ENCODE data around the gene ELL2. TPM values are rescaled to one million over a fixed set of nuclear protein-coding genes. Genes with fewer than 3 reads are reported as not detected.

Gene ELL2
- total RNA-seq, 1 donor from 2014 or later = 103 TPM

DNA sequence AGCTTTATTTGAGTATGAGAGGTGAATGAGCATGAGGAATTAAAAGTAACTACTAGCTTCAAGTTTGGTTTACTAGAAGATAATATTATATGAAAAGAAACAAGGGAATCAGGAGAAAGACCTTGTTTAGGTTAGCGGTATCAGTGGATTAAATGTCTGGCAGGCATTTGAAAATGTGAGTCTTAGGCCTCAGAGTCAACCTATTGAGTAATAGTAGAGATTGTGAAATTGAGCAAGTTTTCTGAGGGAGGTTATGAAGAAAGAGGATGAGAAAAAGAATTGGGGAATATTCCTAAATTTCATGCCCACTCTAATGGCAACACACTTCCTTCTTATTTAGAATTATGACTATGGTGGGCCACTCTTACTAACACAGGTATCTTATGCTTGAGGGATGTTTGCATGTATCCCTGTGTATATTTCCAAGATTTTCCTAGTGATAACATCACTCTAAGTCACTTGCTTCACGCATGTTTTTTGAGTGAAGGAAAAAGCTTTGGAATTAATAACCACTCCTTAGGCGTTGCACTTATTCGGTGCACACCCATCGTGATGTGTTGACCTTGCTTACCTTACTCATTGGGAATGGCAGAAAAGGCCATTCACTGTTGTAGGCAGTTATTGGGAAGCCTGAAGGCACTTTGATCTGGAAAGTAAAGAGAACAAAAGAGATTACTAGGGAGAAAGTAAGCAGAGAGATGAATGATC, 8.2 kb upstream of the ELL2 start:
- Mint-ChIP-seq H3K9me3 (peaks cover 13% of the 10 kb centered on the region), H3K4me1 (peaks cover 6% of the 10 kb centered on the region), H3K4me3 (no peak overlapping the region), H3K36me3 (ENCODE audit: low read depth) (no peaks in the 10 kb centered on the region), H3K27ac (no peak overlapping the region), H3K27me3 (no peaks in the 10 kb centered on the region)
- intact Hi-C loops (cut with micrococcal nuclease) = loop anchor here (10.0 kb wide), 1 partner anchor 255 kb away; no protein-coding TSS in a partner anchor
- no peak for DNase-seq

DNA sequence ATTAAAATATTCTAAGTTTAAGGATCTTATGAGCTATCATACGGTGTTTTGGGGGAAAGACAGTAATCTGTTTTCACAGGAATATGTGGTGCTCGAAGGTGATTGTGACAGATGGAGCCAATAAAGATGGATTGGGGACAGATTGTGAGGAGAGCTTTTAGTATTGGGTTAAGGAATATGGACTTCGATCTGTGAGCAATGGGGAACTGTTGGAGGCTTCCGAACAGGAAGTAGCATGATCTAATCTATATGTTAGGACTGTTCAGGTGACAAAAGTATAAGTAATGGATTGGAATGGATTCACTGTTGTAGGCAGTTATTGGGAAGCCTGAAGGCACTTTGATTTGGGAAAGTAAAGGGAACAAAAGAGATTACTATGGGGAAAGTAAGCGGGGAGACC, 7.4 kb upstream of the ELL2 start:
- Mint-ChIP-seq H3K27me3 (no peaks in the 10 kb centered on the region), H3K4me3 (no peak overlapping the region), H3K36me3 (ENCODE audit: low read depth) (no peaks in the 10 kb centered on the region), H3K27ac (no peak overlapping the region), H3K9me3 (peaks cover 13% of the 10 kb centered on the region), H3K4me1 (peaks cover 6% of the 10 kb centered on the region)
- no peak for DNase-seq
- intact Hi-C loops (cut with micrococcal nuclease) = loop anchor here (10.0 kb wide), 1 partner anchor 256 kb away; no protein-coding TSS in a partner anchor

DNA sequence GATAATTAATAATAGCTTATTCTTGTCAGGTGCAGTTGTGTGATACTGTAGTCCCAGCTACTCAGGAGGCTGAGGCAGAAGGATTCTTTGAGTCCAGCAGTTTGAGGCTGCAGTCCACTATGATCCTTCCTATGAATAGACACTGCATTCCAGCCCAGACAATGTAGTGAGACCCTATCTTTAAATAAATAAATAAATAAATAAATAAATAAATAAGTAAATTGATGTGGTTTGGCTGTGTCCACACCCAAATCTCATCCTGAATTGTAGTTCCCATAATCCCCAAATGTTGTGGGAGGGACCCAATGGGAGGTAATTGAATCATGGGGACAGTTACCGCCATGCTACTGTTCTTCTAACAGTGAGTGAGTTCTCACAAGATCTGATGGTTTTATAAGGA, 5.6 kb upstream of the ELL2 start:
- H3K27me3 Mint-ChIP-seq = no peaks in the 10 kb centered on the region
- peaks cover 13% of the 10 kb centered on the region for H3K9me3 Mint-ChIP-seq
- no peak overlapping the region for H3K27ac Mint-ChIP-seq
- no peak overlapping the region for H3K4me3 Mint-ChIP-seq
- no peak for DNase-seq
- H3K4me1 Mint-ChIP-seq = peaks cover 9% of the 10 kb centered on the region
- intact Hi-C loops (cut with micrococcal nuclease) = loop anchor here (10.0 kb wide), 1 partner anchor 258 kb away; no protein-coding TSS in a partner anchor
- no peaks in the 10 kb centered on the region for H3K36me3 Mint-ChIP-seq (ENCODE audit: low read depth)

DNA sequence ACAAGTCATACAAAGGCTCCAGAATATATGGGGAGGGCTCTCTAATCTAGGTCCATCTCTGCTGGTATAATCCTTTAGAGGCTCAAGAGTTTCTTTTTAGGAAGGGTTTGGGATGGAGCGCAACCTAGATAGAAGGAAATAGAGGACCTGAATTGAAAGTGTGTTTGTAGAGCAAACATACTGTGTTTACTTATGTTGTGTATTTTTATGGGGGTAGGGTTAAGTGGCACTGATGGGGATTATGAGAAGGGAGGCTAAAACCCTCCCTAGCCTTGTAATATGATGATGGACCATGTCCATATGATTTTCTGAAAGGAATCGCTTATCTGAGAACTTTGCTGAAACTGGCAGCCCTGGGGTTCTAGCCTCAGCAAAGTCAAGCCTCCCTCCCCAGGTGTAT, 4.4 kb upstream of the ELL2 start:
- no peak for DNase-seq
- peaks cover 13% of the 10 kb centered on the region for H3K9me3 Mint-ChIP-seq
- H3K27me3 Mint-ChIP-seq = no peaks in the 10 kb centered on the region
- no peak overlapping the region for H3K27ac Mint-ChIP-seq
- H3K4me1 Mint-ChIP-seq = peaks cover 13% of the 10 kb centered on the region
- intact Hi-C loops (cut with micrococcal nuclease) = loop anchor here (10.0 kb wide), 1 partner anchor 259 kb away; no protein-coding TSS in a partner anchor
- H3K4me3 Mint-ChIP-seq = no peak overlapping the region
- peaks cover 3% of the 10 kb centered on the region for H3K36me3 Mint-ChIP-seq (ENCODE audit: low read depth)

DNA sequence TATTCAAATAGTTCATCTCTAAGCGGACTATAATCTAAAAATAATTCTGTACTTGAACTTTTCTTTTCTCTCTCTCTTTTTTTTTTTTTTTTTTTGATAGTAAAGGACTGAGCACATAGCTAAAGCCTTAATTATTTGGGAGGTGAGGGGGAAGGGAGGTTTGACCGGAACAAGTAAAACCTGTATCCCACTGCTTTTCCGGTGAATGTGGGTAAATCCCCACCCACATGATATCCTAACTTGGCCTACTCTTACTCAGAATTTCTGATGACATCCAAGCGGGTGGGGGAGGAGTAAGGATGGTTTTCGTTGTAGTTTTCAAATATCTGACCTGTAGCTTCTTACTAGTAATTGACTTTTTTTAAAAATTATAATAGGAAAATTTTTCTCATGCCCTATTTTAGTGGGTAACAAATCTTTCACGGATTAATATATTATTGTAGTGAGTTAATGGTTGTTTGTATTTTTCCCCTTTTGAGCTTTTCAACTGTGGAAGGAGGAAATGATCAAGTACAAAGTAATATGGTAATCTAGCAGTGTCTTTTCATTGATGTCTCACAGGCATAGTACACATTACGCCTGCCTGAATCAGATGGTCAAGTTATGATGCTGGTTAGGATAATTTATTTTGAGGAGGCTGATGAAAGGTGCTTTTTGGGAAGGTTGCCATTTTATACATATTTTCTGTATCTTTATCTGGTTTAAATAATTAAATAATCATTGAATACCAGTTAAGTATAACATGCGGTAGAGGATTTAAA, 2.2 kb upstream of the ELL2 start:
- intact Hi-C loops (cut with micrococcal nuclease) = loop anchor here (2.0 to 10.0 kb wide), 6 partner anchors 261 to 1219 kb away; partner anchors contain the start of genes LNPEP and RIOK2
- Mint-ChIP-seq H3K4me3 (peak overlapping the region; percentile 21), H3K27ac (peak overlapping the region; percentile 62), H3K36me3 (ENCODE audit: low read depth) (peaks cover 25% of the 10 kb centered on the region), H3K27me3 (no peaks in the 10 kb centered on the region), H3K4me1 (peaks cover 33% of the 10 kb centered on the region), H3K9me3 (peaks cover 3% of the 10 kb centered on the region)
- peak; percentile 68 for DNase-seq

DNA sequence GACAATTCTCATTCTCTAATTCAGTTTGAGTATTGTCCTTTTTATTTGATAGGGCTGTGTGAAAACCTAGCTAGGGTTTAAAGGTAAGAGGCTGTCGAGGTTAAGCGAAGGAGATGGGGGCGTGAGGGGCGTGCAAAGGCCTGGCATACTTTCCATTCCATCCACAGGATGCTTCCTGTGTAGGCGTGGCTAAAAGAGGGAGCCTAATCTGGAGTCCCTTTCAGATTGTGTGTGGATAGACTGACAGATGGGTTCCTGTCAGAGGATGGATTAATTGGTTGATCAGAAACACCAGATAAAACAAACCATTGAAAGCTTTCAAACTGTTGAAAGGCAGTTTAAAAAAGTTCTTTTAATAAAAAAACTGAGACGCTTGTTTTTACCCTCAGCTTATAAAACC, 1.1 kb upstream of the ELL2 start:
- intact Hi-C loops (cut with micrococcal nuclease) = loop anchor here (1.0 to 10.0 kb wide), 9 partner anchors 92 to 1220 kb away; partner anchors contain the start of genes LNPEP and RIOK2
- Mint-ChIP-seq H3K36me3 (ENCODE audit: low read depth) (peaks cover 32% of the 10 kb centered on the region), H3K27me3 (no peaks in the 10 kb centered on the region), H3K27ac (peak overlapping the region; percentile 99), H3K9me3 (peaks cover 3% of the 10 kb centered on the region), H3K4me3 (peak overlapping the region; percentile 98), H3K4me1 (peaks cover 42% of the 10 kb centered on the region)
- peak; percentile 69 for DNase-seq

DNA sequence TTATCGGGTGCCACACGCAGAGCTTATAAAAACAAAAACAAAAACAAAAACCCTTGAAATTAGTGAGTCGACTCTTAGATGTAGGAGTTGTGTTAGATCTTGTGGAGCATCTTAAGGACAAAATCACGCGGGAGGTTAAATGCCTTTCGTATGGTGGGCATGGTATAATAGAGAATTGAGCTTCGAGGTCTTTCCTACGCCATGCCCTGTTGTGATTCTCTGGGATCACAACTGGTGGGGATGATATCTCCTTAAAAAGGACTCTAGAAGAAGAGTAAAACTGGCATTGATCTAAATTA, 773 bp upstream of the ELL2 start:
- peaks cover 45% of the 10 kb centered on the region for H3K4me1 Mint-ChIP-seq
- H3K9me3 Mint-ChIP-seq = peaks cover 3% of the 10 kb centered on the region
- intact Hi-C loops (cut with micrococcal nuclease) = loop anchor here (1.0 to 10.0 kb wide), 9 partner anchors 92 to 1220 kb away; partner anchors contain the start of genes LNPEP and RIOK2
- peak overlapping the region; percentile 98 for H3K4me3 Mint-ChIP-seq
- peaks cover 33% of the 10 kb centered on the region for H3K36me3 Mint-ChIP-seq (ENCODE audit: low read depth)
- no peak for DNase-seq
- no peaks in the 10 kb centered on the region for H3K27me3 Mint-ChIP-seq
- H3K27ac Mint-ChIP-seq = peak overlapping the region; percentile 99

DNA sequence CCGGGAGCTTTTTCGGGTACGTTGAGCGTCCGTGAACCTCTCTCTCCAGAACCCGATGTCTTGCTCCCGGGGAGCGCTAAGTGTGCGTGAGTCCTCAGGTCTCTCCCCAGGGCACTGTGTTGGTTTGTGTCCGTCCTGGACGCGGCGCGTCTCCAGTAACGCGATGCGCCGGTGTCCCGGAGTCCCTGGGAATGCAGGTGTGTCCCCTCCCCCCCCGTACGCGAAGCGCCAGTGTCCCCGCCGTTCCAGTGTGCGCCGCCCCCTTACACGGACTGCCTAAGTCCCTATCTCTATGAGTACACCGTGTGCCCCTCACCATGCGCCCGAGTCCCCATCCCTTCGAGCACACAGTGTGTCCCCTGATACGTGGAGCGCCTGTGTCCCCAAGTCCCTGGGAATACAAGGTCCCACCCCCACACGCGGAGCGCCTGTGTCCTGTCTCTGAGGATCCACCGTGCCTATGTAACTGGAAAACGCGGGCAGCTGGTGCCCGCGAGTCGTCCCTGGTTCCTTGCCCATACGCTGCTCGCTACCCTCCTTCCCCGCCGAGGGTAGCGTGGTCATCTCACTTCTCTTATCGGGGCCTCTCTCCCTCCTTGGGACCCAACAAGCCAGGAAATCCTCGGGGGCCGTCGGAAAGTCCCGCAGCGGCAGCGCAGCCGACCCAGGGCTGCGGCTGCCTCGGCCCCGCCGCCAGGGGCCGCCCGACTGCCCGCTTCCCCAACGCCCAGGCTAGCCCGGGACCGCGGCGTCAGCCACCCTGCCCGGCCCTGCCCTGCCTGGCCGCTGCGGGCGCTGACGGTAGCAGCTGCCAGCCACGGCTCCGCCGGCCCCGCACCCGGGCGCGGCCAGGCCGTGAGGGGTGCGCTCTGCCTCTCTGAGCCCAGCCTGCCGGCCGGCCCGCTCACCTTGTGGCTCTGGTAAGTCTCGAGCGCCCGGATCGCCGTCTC, 709 bp downstream of the ELL2 start:
- peak overlapping the region; percentile 99 for H3K27ac Mint-ChIP-seq
- intact Hi-C loops (cut with micrococcal nuclease) = loop anchor here (1.0 to 10.0 kb wide), 11 partner anchors 11 to 976 kb away; partner anchors contain the start of gene LNPEP

DNA sequence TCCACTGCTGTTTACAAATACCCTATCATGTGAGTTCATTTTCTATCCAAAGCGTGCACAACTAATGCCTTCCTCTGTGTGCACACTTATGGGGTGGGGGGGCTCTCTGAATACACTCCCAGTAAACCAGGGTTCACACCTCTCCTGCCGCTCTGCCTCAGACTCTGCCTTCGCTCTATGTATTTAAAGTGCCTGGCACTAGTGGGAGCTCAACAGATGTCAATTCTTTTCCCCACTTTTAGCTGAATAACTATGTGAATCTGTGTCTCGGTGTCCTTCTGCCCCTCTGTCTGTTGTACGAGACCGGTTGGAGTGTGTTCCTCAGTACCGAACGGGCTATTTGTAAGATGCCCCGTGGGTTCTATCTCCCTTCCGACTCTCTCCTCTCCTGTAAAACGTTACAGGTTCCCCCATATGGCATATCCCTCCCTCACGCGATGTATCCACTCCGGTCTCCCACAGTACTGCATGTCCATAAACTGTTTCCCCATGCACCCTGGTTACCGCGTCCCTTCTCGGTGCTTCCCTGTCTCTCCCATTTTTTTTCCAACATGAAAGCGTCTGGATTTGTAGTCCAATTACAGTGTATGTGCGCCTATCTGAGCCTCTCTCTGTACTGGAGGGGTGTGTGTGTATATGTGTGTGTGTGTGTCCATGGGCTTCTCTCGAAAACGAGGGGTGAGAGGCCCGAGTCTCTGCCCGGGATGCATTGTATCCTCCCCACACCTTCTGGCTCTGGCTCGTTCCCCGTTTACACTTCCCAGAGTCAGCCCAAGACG, 1.6 kb downstream of the ELL2 start:
- H3K4me3 Mint-ChIP-seq = peak overlapping the region; percentile 98
- peak overlapping the region; percentile 93 for H3K27ac Mint-ChIP-seq
- no peaks in the 10 kb centered on the region for H3K9me3 Mint-ChIP-seq
- no peaks in the 10 kb centered on the region for H3K27me3 Mint-ChIP-seq
- H3K4me1 Mint-ChIP-seq = peaks cover 54% of the 10 kb centered on the region
- peak; percentile 66 for DNase-seq
- H3K36me3 Mint-ChIP-seq (ENCODE audit: low read depth) = peaks cover 44% of the 10 kb centered on the region
- intact Hi-C loops (cut with micrococcal nuclease) = loop anchor here (1.0 to 10.0 kb wide), 8 partner anchors 68 to 977 kb away; partner anchors contain the start of gene LNPEP

More for the DNA sequence above, 709 bp downstream of the ELL2 start:
- Mint-ChIP-seq H3K4me3 (peak overlapping the region; percentile 98), H3K4me1 (peaks cover 50% of the 10 kb centered on the region), H3K9me3 (no peaks in the 10 kb centered on the region), H3K36me3 (ENCODE audit: low read depth) (peaks cover 38% of the 10 kb centered on the region), H3K27me3 (no peaks in the 10 kb centered on the region)
- DNase-seq = peak; percentile 93

DNA sequence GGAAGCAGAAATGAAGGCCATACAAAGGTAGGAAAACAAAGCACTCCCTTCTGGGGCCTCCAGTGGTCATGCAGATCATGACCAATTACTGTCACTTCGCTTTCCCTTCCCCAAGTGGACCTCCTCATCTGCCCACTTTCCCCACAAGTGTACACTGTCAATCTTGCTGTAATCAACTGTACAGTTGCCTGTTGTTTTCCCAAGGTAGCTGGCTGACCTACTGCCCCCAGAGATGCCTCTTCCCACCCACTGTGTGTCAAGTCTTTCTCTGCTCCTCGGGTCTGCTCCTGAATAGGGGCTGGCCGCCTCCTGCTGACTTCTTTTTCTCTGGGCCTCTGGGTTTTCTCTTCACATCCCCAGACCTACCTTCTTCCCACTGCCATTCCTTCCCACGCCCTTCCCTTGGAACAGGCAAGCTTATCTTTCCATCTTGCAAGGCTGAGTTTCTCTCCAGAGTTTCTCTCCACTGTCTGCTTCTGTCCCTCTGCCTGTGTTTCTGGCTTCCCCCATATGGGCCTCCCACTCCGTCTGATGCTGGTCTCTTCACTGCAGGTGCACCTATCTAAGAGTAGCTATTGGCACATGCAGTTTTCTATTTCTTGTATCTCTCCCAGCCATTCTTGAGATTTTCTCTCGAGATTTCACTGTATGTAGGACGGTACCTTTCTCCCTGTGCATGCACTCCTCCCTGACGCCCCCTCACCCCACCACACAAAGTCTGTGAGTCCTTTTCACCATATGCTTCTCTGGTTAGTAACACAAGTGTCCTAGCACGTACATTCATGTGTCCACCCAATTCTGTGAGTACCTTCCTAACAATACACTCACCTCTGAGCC, 2.4 kb downstream of the ELL2 start:
- Mint-ChIP-seq H3K4me1 (peaks cover 59% of the 10 kb centered on the region), H3K27ac (peak overlapping the region; percentile 93), H3K4me3 (peak overlapping the region; percentile 98), H3K9me3 (no peaks in the 10 kb centered on the region), H3K36me3 (ENCODE audit: low read depth) (peaks cover 49% of the 10 kb centered on the region), H3K27me3 (no peaks in the 10 kb centered on the region)
- peak; percentile 62 for DNase-seq
- intact Hi-C loops (cut with micrococcal nuclease) = loop anchor here (5.0 kb wide), 1 partner anchor 67 kb away; no protein-coding TSS in a partner anchor

DNA sequence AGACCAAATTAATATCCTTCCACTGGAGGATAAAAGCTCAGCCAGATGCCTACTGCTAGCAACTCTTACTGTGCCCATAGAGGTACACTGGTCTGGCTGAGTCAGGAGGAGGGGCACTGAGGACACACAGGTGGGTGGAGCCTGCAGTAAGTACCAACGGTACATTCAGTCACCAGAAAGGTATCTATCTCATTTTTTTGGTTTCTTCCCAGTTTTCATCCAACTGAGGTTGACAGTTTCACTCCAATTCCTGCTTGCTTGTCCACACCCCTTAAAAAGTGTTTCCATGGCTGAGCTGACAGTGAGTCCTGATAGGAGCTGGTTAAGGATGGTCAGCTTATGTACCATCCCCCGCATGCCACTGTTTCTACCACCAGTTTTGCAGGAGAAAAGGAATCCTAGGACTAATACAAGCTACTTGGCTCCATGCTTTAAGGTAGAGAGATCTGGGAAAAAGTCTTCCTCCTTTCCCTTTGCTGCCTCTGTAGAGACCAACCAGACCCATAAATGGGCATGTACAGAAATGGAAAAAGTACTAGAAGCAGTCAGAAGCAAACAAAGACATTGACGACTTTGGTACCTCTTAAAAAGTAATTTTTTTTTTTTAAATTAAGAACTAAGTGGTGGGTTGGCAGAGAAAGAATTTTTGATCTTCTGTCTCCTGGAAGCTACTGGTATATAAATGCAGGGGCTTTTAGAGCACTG, 3.2 kb downstream of the ELL2 start:
- Mint-ChIP-seq H3K27me3 (no peaks in the 10 kb centered on the region), H3K36me3 (ENCODE audit: low read depth) (peaks cover 55% of the 10 kb centered on the region), H3K27ac (no peak overlapping the region), H3K4me1 (peaks cover 60% of the 10 kb centered on the region), H3K9me3 (no peaks in the 10 kb centered on the region), H3K4me3 (peak overlapping the region; percentile 98)
- peak; percentile 57 for DNase-seq
- intact Hi-C loops (cut with micrococcal nuclease) = loop anchor here (5.0 kb wide), 1 partner anchor 66 kb away; no protein-coding TSS in a partner anchor
